Right atrium auricular region (tissue), 2 donors: Measurements from ENCODE around the gene CFAP119. TPM values are rescaled to one million over a fixed set of nuclear protein-coding genes. Genes with fewer than 3 reads are reported as not detected.

Experiments
- DNase-seq: peaks from one replicate; pipeline ENCODE4 v3.0.0-alpha.2; 2019; ENCODE audit warnings: low spot score
- H3K27ac ChIP-seq, 2 donors: fragments of 200-600 bp; sonication (generic); 1 replicate in 1 of 2; 2 replicates in 1 of 2; pipeline ENCODE4 v1.5.1; 2016 to 2019
- H3K27me3 ChIP-seq, 2 donors: fragments of 200-600 bp; sonication (generic); one replicate each; pipeline versions ENCODE4 v1.5.1 to v1.6.0; 2017 to 2019
- H3K36me3 ChIP-seq: fragments of 200-600 bp; sonication (generic); one replicate; pipeline ENCODE4 v1.5.1; 2016
- H3K4me1 ChIP-seq, 2 donors: fragments of 200-600 bp; sonication (generic); one replicate each; pipeline versions ENCODE4 v1.5.1 to v1.6.0; 2017 to 2019
- H3K4me3 ChIP-seq, 2 donors: fragments of 200-600 bp; sonication (generic); 1 replicate in 1 of 2; 2 replicates in 1 of 2; pipeline ENCODE4 v1.5.1; 2017 to 2019; ENCODE audit warnings: mild to moderate bottlenecking in 1 of 2, moderate library complexity in 1 of 2
- H3K9me3 ChIP-seq, 2 donors: fragments of 200-600 bp; sonication (generic); one replicate each; pipeline ENCODE4 v1.5.1; 2019
- CTCF ChIP-seq, 2 donors: fragments of 200-600 bp; sonication (generic); IDR thresholded peaks; one replicate each; pipeline ENCODE4 v1.5.1; 2019; ENCODE audit warnings: antibody characterized with exemption in 2 of 2
- total RNA-seq, 2 donors: library from RNA; depleted of rRNA; stranded (reverse); fragments of >200 nt; gene quantifications; one replicate each; pipeline ENCODE4 v1.1.0, GENCODE V29; 2016

CFAP119 gene
- total RNA-seq, 2 donors from 2014 or later: 0.37 to 0.83 TPM

GRCh38 chr16:30748634-30749445 lies 13.0 kb downstream of the CFAP119 start:
- Histone ChIP-seq H3K4me1 (peaks cover 0 to 18% of the 10 kb centered on the region in 2 donors), H3K36me3 (peaks cover 30% of the 10 kb centered on the region), H3K4me3 (peak overlapping the region; percentile 93 to 98), H3K27me3 (no peaks in the 10 kb centered on the region), H3K9me3 (no peaks in the 10 kb centered on the region), H3K27ac (peak overlapping the region; percentile 75 to 81)
- no peak for TF ChIP-seq CTCF (IDR thresholded peaks at IDR 0.05)
- DNase-seq: no peak

GRCh38 chr16:30747799-30748633 lies 13.8 kb downstream of the CFAP119 start, which contains the start of gene PHKG2:
Gene PHKG2, plus strand, starts transcription at chr16:30748425. Its CDS starts 396 bp downstream, at chr16:30748821.
- H3K36me3 ChIP-seq: peaks cover 22% of the 10 kb centered on the region

GRCh38 chr16:30747331-30747730 lies 14.5 kb downstream of the CFAP119 start:
- Histone ChIP-seq H3K9me3 (no peaks in the 10 kb centered on the region), H3K4me3 (peak overlapping the region in 1 of 2 donors; percentile 98), H3K36me3 (peaks cover 22% of the 10 kb centered on the region), H3K27me3 (no peaks in the 10 kb centered on the region), H3K27ac (peak overlapping the region; percentile 60 to 64), H3K4me1 (peaks cover 0 to 18% of the 10 kb centered on the region in 2 donors)
- no peak for DNase-seq
- no peak for TF ChIP-seq CTCF (IDR thresholded peaks at IDR 0.05)

More at GRCh38 chr16:30747799-30748633, 13.8 kb downstream of the CFAP119 start, which contains the start of gene PHKG2:
- peak within 1 kb of the TSS; percentile 93 to 98 for H3K4me3 ChIP-seq
- no peak for TF ChIP-seq CTCF (IDR thresholded peaks at IDR 0.05)
- H3K27me3 ChIP-seq: no peaks in the 10 kb centered on the region
- peaks cover 0 to 18% of the 10 kb centered on the region in 2 donors for H3K4me1 ChIP-seq
- no peaks in the 10 kb centered on the region for H3K9me3 ChIP-seq
- peak within 1 kb of the TSS; percentile 75 to 81 for H3K27ac ChIP-seq
- DNase-seq: peak; percentile 99

GRCh38 chr16:30746638-30747175 lies 15.2 kb downstream of the CFAP119 start:
- peaks cover 0 to 24% of the 10 kb centered on the region in 2 donors for H3K4me1 ChIP-seq
- H3K27ac ChIP-seq: no peak overlapping the region
- no peak overlapping the region for H3K4me3 ChIP-seq
- peaks cover 21% of the 10 kb centered on the region for H3K36me3 ChIP-seq
- DNase-seq: no peak
- no peaks in the 10 kb centered on the region for H3K9me3 ChIP-seq
- no peaks in the 10 kb centered on the region for H3K27me3 ChIP-seq
- no peak for TF ChIP-seq CTCF (IDR thresholded peaks at IDR 0.05)

GRCh38 chr16:30745082-30745481 lies 16.8 kb downstream of the CFAP119 start:
- Histone ChIP-seq H3K27ac (no peak overlapping the region), H3K4me3 (no peak overlapping the region), H3K36me3 (peaks cover 14% of the 10 kb centered on the region), H3K27me3 (no peaks in the 10 kb centered on the region), H3K9me3 (no peaks in the 10 kb centered on the region), H3K4me1 (peaks cover 0 to 40% of the 10 kb centered on the region in 2 donors)
- no peak for TF ChIP-seq CTCF (IDR thresholded peaks at IDR 0.05)
- DNase-seq: no peak
